Activated CD8-positive, alpha-beta T cell treated with anti-CD3 and anti-CD28 coated beads, Interleukin-2, amount 10 ng/mL, durations not matched to agents 7 days and 5 days (primary cell): ENCODE results near the gene ANKRD65. TPM values are rescaled to one million over a fixed set of nuclear protein-coding genes. Genes with fewer than 3 reads are reported as not detected.
"Not testable (repeated sequence)": the region's sequence is repeated elsewhere in the genome, so short reads cannot be mapped to it uniquely, and the experiment has no call there.

Source experiments
- ATAC-seq: fragments of 150-1000 bp; cut with Tn5 transposase; one replicate; pipeline ENCODE4 v1.10.0; 2021; ENCODE audit warnings: moderate library complexity
- CTCF ChIA-PET: fragments of 350-600 bp; sonication (Branson Sonifier 250); formaldehyde crosslinking; loops from one replicate; lab custom pipeline; 2021; ENCODE audit warnings: antibody characterized with exemption; lab: Charles Lee
- POLR2A ChIA-PET: fragments of 350-600 bp; sonication (Branson Sonifier 250); formaldehyde crosslinking; loops from one replicate; lab custom pipeline; 2021; ENCODE audit warnings: antibody characterized with exemption; lab: Charles Lee
- DNase-seq: peaks from one replicate; pipeline ENCODE4 v3.0.0-alpha.2; 2020
- H3K27ac Mint-ChIP-seq: one replicate; pipeline ENCODE4 v1.8.0; 2021; ENCODE audit warnings: mild to moderate bottlenecking, mixed read lengths
- H3K27me3 Mint-ChIP-seq: one replicate; pipeline ENCODE4 v1.8.0; 2021; ENCODE audit warnings: low read depth, mixed read lengths
- H3K36me3 Mint-ChIP-seq: one replicate; pipeline ENCODE4 v1.8.0; 2021; ENCODE audit warnings: low read depth, mixed read lengths
- H3K4me1 Mint-ChIP-seq: one replicate; pipeline ENCODE4 v1.8.0; 2021; ENCODE audit warnings: low read depth, mixed read lengths
- H3K4me3 Mint-ChIP-seq: one replicate; pipeline ENCODE4 v1.8.0; 2021; ENCODE audit warnings: mild to moderate bottlenecking, mixed read lengths
- H3K9me3 Mint-ChIP-seq: one replicate; pipeline ENCODE4 v1.8.0; 2022; ENCODE audit warnings: mixed read lengths; ENCODE audit not compliant: insufficient read depth
- total RNA-seq, 2 experiments: library from RNA; stranded (reverse); gene quantifications; one replicate each; pipeline ENCODE4 v1.2.3, GENCODE V29; 2021

The ANKRD65 gene
- not detected for total RNA-seq

- ATAC-seq (no peak), DNase-seq (no peak)
- Mint-ChIP-seq H3K36me3 (no peaks in the 10 kb centered on the region), H3K4me1 (peaks cover 22% of the 10 kb centered on the region), H3K4me3 (no peak within 1 kb of the TSS), H3K27me3 (peaks cover 9% of the 10 kb centered on the region), H3K27ac (no peak within 1 kb of the TSS), H3K9me3 (no peaks in the 10 kb centered on the region)
- ChIA-PET CTCF (interaction anchor here (1.6 kb wide), 1 partner anchor 19 kb away, joined by 6 read pairs; no protein-coding TSS in a partner anchor), POLR2A (interaction anchor here (0.9 to 1.4 kb wide), 2 partner anchors 13 kb away, joined by 3 read pairs; no protein-coding TSS in a partner anchor)
Observed at GRCh38 chr1:1421147-1421906, at the start of gene ANKRD65. Gene ANKRD65, minus strand, starts transcription at chr1:1421276. Its CDS starts 271 bp downstream, at chr1:1421005.

- H3K4me3 Mint-ChIP-seq, DNase-seq, H3K36me3 Mint-ChIP-seq, H3K27me3 Mint-ChIP-seq, H3K9me3 Mint-ChIP-seq, ATAC-seq, H3K27ac Mint-ChIP-seq, POLR2A ChIA-PET, CTCF ChIA-PET: not testable (repeated sequence)
- peaks cover 22% of the 10 kb centered on the region for H3K4me1 Mint-ChIP-seq
Observed at GRCh38 chr1:1468196-1468985, 47.3 kb upstream of the ANKRD65 start.

- H3K9me3 Mint-ChIP-seq = no peaks in the 10 kb centered on the region
- CTCF ChIA-PET = interaction anchor here (0.8 kb wide), 1 partner anchor 215 kb away, joined by 3 read pairs; no protein-coding TSS in a partner anchor
- no peak for ATAC-seq
Observed at GRCh38 chr1:1463312-1463711, 42.2 kb upstream of the ANKRD65 start.

GRCh38 chr1:1462318-1462966 lies 41.4 kb upstream of the ANKRD65 start:
- ChIA-PET CTCF (interaction anchor here (1.1 kb wide), 1 partner anchor 42 kb away, joined by 3 read pairs; no protein-coding TSS in a partner anchor), POLR2A (no interaction called here)
- H3K4me1 Mint-ChIP-seq = peaks cover 2% of the 10 kb centered on the region
- peak overlapping the region; percentile 36 for H3K4me3 Mint-ChIP-seq
- H3K27me3 Mint-ChIP-seq = no peaks in the 10 kb centered on the region
- ATAC-seq = peak; percentile 41
- no peak for DNase-seq
- peak overlapping the region; percentile 72 for H3K27ac Mint-ChIP-seq
- no peaks in the 10 kb centered on the region for H3K36me3 Mint-ChIP-seq
- H3K9me3 Mint-ChIP-seq = no peaks in the 10 kb centered on the region

More at GRCh38 chr1:1463312-1463711, 42.2 kb upstream of the ANKRD65 start:
- no peak overlapping the region for H3K4me3 Mint-ChIP-seq
- H3K27me3 Mint-ChIP-seq = no peaks in the 10 kb centered on the region
- H3K36me3 Mint-ChIP-seq = no peaks in the 10 kb centered on the region
- POLR2A ChIA-PET = no interaction called here
- no peak overlapping the region for H3K27ac Mint-ChIP-seq
- no peak for DNase-seq
- peaks cover 2% of the 10 kb centered on the region for H3K4me1 Mint-ChIP-seq

GRCh38 chr1:1461721-1462317 lies 40.7 kb upstream of the ANKRD65 start:
- ATAC-seq = no peak
- no peak overlapping the region for H3K4me3 Mint-ChIP-seq
- POLR2A ChIA-PET = no interaction called here
- H3K4me1 Mint-ChIP-seq = peaks cover 2% of the 10 kb centered on the region
- CTCF ChIA-PET = interaction anchor here (1.1 kb wide), 1 partner anchor 43 kb away, joined by 3 read pairs; no protein-coding TSS in a partner anchor
- no peaks in the 10 kb centered on the region for H3K9me3 Mint-ChIP-seq
- H3K27ac Mint-ChIP-seq = peak overlapping the region; percentile 34
- DNase-seq = no peak
- H3K27me3 Mint-ChIP-seq = no peaks in the 10 kb centered on the region
- H3K36me3 Mint-ChIP-seq = no peaks in the 10 kb centered on the region

- H3K4me3 Mint-ChIP-seq = no peak overlapping the region
- ChIA-PET POLR2A (no interaction called here), CTCF (no interaction called here)
- H3K9me3 Mint-ChIP-seq = no peaks in the 10 kb centered on the region
- H3K36me3 Mint-ChIP-seq = no peaks in the 10 kb centered on the region
- H3K4me1 Mint-ChIP-seq = peaks cover 2% of the 10 kb centered on the region
- no peak for ATAC-seq
- no peak for DNase-seq
- H3K27me3 Mint-ChIP-seq = no peaks in the 10 kb centered on the region
- H3K27ac Mint-ChIP-seq = no peak overlapping the region
Observed at GRCh38 chr1:1460540-1461130, 39.6 kb upstream of the ANKRD65 start.

- H3K9me3 Mint-ChIP-seq, DNase-seq, H3K27me3 Mint-ChIP-seq, H3K4me1 Mint-ChIP-seq, ATAC-seq, H3K4me3 Mint-ChIP-seq, H3K36me3 Mint-ChIP-seq, CTCF ChIA-PET, H3K27ac Mint-ChIP-seq, POLR2A ChIA-PET: not testable (repeated sequence)
Observed at GRCh38 chr1:1459711-1460110, 38.6 kb upstream of the ANKRD65 start.

- H3K36me3 Mint-ChIP-seq, H3K4me3 Mint-ChIP-seq, H3K27ac Mint-ChIP-seq, ATAC-seq, POLR2A ChIA-PET, DNase-seq, H3K27me3 Mint-ChIP-seq, H3K9me3 Mint-ChIP-seq, CTCF ChIA-PET, H3K4me1 Mint-ChIP-seq: not testable (repeated sequence)
Observed at GRCh38 chr1:1459156-1459555, 38.1 kb upstream of the ANKRD65 start.

GRCh38 chr1:1456683-1457255 lies 35.7 kb upstream of the ANKRD65 start:
- H3K27ac Mint-ChIP-seq, ATAC-seq, CTCF ChIA-PET, H3K4me3 Mint-ChIP-seq, H3K27me3 Mint-ChIP-seq, H3K9me3 Mint-ChIP-seq, H3K36me3 Mint-ChIP-seq, DNase-seq, H3K4me1 Mint-ChIP-seq, POLR2A ChIA-PET: not testable (repeated sequence)

GRCh38 chr1:1455934-1456333 lies 34.9 kb upstream of the ANKRD65 start:
- DNase-seq, H3K4me3 Mint-ChIP-seq, CTCF ChIA-PET, H3K27me3 Mint-ChIP-seq, H3K4me1 Mint-ChIP-seq, POLR2A ChIA-PET, H3K9me3 Mint-ChIP-seq, ATAC-seq, H3K36me3 Mint-ChIP-seq, H3K27ac Mint-ChIP-seq: not testable (repeated sequence)

- POLR2A ChIA-PET = no interaction called here
- Mint-ChIP-seq H3K27me3 (no peaks in the 10 kb centered on the region), H3K9me3 (no peaks in the 10 kb centered on the region), H3K4me3 (no peak overlapping the region), H3K36me3 (no peaks in the 10 kb centered on the region), H3K27ac (no peak overlapping the region), H3K4me1 (no peaks in the 10 kb centered on the region)
- CTCF ChIA-PET = no interaction called here
- DNase-seq (no peak), ATAC-seq (no peak)
Observed at GRCh38 chr1:1455366-1455884, 34.3 kb upstream of the ANKRD65 start.
